Progenitor cell of endocrine pancreas (in vitro differentiated cells): ENCODE results near the gene KCNJ11. TPM values are rescaled to one million over a fixed set of nuclear protein-coding genes. Genes with fewer than 3 reads are reported as not detected.
"Not testable (repeated sequence)": the region's sequence is repeated elsewhere in the genome, so short reads cannot be mapped to it uniquely, and the experiment has no call there.

Source experiments
- DNase-seq: peaks from one replicate; pipeline ENCODE4 v3.0.0; 2021; ENCODE audit warnings: low spot score; ENCODE audit not compliant: unreplicated experiment
- H3K27ac Mint-ChIP-seq: 2 replicates; pipeline ENCODE4 v1.8.0; 2021; ENCODE audit warnings: mild to moderate bottlenecking, moderate library complexity, mixed read lengths
- H3K27me3 Mint-ChIP-seq: 2 replicates; pipeline ENCODE4 v1.8.0; 2021; ENCODE audit warnings: mixed read lengths
- H3K36me3 Mint-ChIP-seq: 2 replicates; pipeline ENCODE4 v1.8.0; 2022; ENCODE audit warnings: mixed read lengths; ENCODE audit not compliant: insufficient read depth
- H3K4me1 Mint-ChIP-seq: 2 replicates; pipeline ENCODE4 v1.8.0; 2021; ENCODE audit warnings: low read depth, mixed read lengths
- H3K4me3 Mint-ChIP-seq: 2 replicates; pipeline ENCODE4 v1.8.0; 2021; ENCODE audit warnings: low read depth, mild to moderate bottlenecking, moderate library complexity, mixed read lengths
- H3K9me3 Mint-ChIP-seq: 2 replicates; pipeline ENCODE4 v1.8.0; 2021; ENCODE audit warnings: low read depth, mixed read lengths
- CTCF ChIP-seq: fragments of 200-600 bp; sonication (generic); IDR thresholded peaks from one replicate; pipeline ENCODE4 v1.5.0; 2021; ENCODE audit warnings: antibody characterized with exemption, mild to moderate bottlenecking; ENCODE audit not compliant: unreplicated experiment
- total RNA-seq: library from RNA; stranded (reverse); gene quantifications from 2 replicates; pipeline ENCODE4 v1.2.1, GENCODE V29; 2021

KCNJ11 gene
- total RNA-seq, 1 donor from 2014 or later = 8.1 TPM

- Mint-ChIP-seq H3K9me3 (no peaks in the 10 kb centered on the region), H3K4me3 (no peak overlapping the region), H3K4me1 (peaks cover 3% of the 10 kb centered on the region), H3K27ac (no peak overlapping the region), H3K36me3 (no peaks in the 10 kb centered on the region), H3K27me3 (peaks cover 30% of the 10 kb centered on the region)
- no peak for DNase-seq
- TF ChIP-seq CTCF = no peak
Measured at GRCh38 chr11:17430616-17431015, 42.2 kb upstream of the KCNJ11 start.

- DNase-seq = no peak
- Mint-ChIP-seq H3K27ac (no peak overlapping the region), H3K4me1 (peaks cover under 1% of the 10 kb centered on the region), H3K27me3 (peaks cover 26% of the 10 kb centered on the region), H3K9me3 (no peaks in the 10 kb centered on the region), H3K4me3 (no peak overlapping the region), H3K36me3 (no peaks in the 10 kb centered on the region)
- TF ChIP-seq CTCF = no peak
Measured at GRCh38 chr11:17428925-17429324, 40.5 kb upstream of the KCNJ11 start.

- no peaks in the 10 kb centered on the region for H3K36me3 Mint-ChIP-seq
- H3K9me3 Mint-ChIP-seq = no peaks in the 10 kb centered on the region
- TF ChIP-seq CTCF = no peak
- H3K27ac Mint-ChIP-seq = no peak overlapping the region
- peaks cover 1% of the 10 kb centered on the region for H3K4me1 Mint-ChIP-seq
- no peak for DNase-seq
- H3K4me3 Mint-ChIP-seq = no peak overlapping the region
- H3K27me3 Mint-ChIP-seq = peaks cover 25% of the 10 kb centered on the region
Measured at GRCh38 chr11:17428261-17428660, 39.8 kb upstream of the KCNJ11 start.

- DNase-seq, H3K36me3 Mint-ChIP-seq, H3K4me1 Mint-ChIP-seq, H3K9me3 Mint-ChIP-seq, H3K4me3 Mint-ChIP-seq, H3K27ac Mint-ChIP-seq: not testable (repeated sequence)
- peaks cover 33% of the 10 kb centered on the region for H3K27me3 Mint-ChIP-seq
Measured at GRCh38 chr11:17426233-17426632, 37.8 kb upstream of the KCNJ11 start.

GRCh38 chr11:17423533-17424310 lies 35.3 kb upstream of the KCNJ11 start:
- no peak for TF ChIP-seq CTCF
- Mint-ChIP-seq H3K9me3 (no peaks in the 10 kb centered on the region), H3K27ac (peak overlapping the region; percentile 71), H3K4me1 (peaks cover 1% of the 10 kb centered on the region), H3K4me3 (no peak overlapping the region), H3K36me3 (no peaks in the 10 kb centered on the region), H3K27me3 (peaks cover 35% of the 10 kb centered on the region)
- DNase-seq = no peak

- Mint-ChIP-seq H3K9me3 (no peaks in the 10 kb centered on the region), H3K27ac (no peak overlapping the region), H3K36me3 (no peaks in the 10 kb centered on the region), H3K4me3 (no peak overlapping the region), H3K27me3 (peaks cover 31% of the 10 kb centered on the region), H3K4me1 (peaks cover 5% of the 10 kb centered on the region)
- DNase-seq = no peak
- no peak for TF ChIP-seq CTCF
Measured at GRCh38 chr11:17421781-17422180, 33.3 kb upstream of the KCNJ11 start.
